CD14-positive monocyte (primary cell): ENCODE data around the gene NTRK2. TPM values are rescaled to one million over a fixed set of nuclear protein-coding genes. Genes with fewer than 3 reads are reported as not detected.

Experiments used
- DNase-seq, 3 donors: peaks; one replicate each; pipeline ENCODE4 v3.0.0-alpha.2; 2011 to 2022
- H2AFZ ChIP-seq: 2 replicates; pipeline ENCODE4 v1.6.0; 2012; ENCODE audit warnings: mild to moderate bottlenecking, low read depth, low read length, inconsistent platforms; ENCODE audit not compliant: insufficient read depth, poor library complexity, severe bottlenecking
- H3K27ac ChIP-seq, 2 donors: 1 replicate in 1 of 2; 2 replicates in 1 of 2; pipeline ENCODE4 v1.5.1; 2012 to 2013; ENCODE audit warnings: low read length in 2 of 2, control low read depth in 1 of 2, inconsistent platforms in 1 of 2, low read depth in 1 of 2, mild to moderate bottlenecking in 1 of 2
- H3K27me3 ChIP-seq, 2 donors: one replicate each; pipeline versions ENCODE4 v1.6.0 to v1.6.1; 2011 to 2013; ENCODE audit warnings: low read length in 2 of 2; ENCODE audit not compliant: control insufficient read depth in 2 of 2, insufficient read depth in 2 of 2
- H3K36me3 ChIP-seq, 2 donors: replicated peaks in 1 of 2; 1 replicate in 1 of 2; 2 replicates in 1 of 2; pipeline versions ENCODE4 v1.5.1 to v1.6.1; 2012 to 2013; ENCODE audit warnings: low read length in 2 of 2, control low read depth in 1 of 2, inconsistent platforms in 1 of 2, mild to moderate bottlenecking in 1 of 2; ENCODE audit not compliant: insufficient read depth in 2 of 2, control insufficient read depth in 1 of 2
- H3K4me1 ChIP-seq, 2 donors: 1 replicate in 1 of 2; 2 replicates in 1 of 2; pipeline versions ENCODE4 v1.5.1 to v1.6.1; 2012 to 2013; ENCODE audit warnings: low read length in 2 of 2, control low read depth in 1 of 2, inconsistent platforms in 1 of 2, mild to moderate bottlenecking in 1 of 2, moderate library complexity in 1 of 2; ENCODE audit not compliant: insufficient read depth in 2 of 2, control insufficient read depth in 1 of 2
- H3K4me2 ChIP-seq: replicated peaks from 2 replicates; pipeline ENCODE3; 2012; ENCODE audit warnings: low read length, moderate library complexity, mild to moderate bottlenecking; ENCODE audit not compliant: poor library complexity, severe bottlenecking; ENCODE audit errors: extremely low read depth
- H3K4me3 ChIP-seq, 3 experiments: fragments of 200-600 bp in 1 of 3; sonication (generic) in 1 of 3; replicated peaks in 1 of 3; 1 replicate in 2 of 3; 2 replicates in 1 of 3; pipeline ENCODE4 v1.5.1; 2011 to 2013; ENCODE audit warnings: low read length in 3 of 3, mild to moderate bottlenecking in 3 of 3, control low read depth in 2 of 3, low read depth in 2 of 3, inconsistent platforms in 1 of 3, moderate library complexity in 1 of 3
- H3K79me2 ChIP-seq: 2 replicates; pipeline ENCODE4 v1.6.0; 2012; ENCODE audit warnings: mild to moderate bottlenecking, control low read depth, inconsistent platforms, low read length, moderate library complexity; ENCODE audit not compliant: insufficient read depth
- H3K9ac ChIP-seq: 2 replicates; pipeline ENCODE4 v1.6.0; 2017; ENCODE audit warnings: low read length, mild to moderate bottlenecking; ENCODE audit not compliant: insufficient read depth, poor library complexity, severe bottlenecking
- H3K9me3 ChIP-seq, 2 donors: replicated peaks in 1 of 2; 1 replicate in 1 of 2; 2 replicates in 1 of 2; pipeline versions ENCODE4 v1.5.1 to v1.6.1; 2012 to 2013; ENCODE audit warnings: low read length in 2 of 2, control low read depth in 1 of 2; ENCODE audit not compliant: control insufficient read depth in 1 of 2, insufficient read depth in 1 of 2
- H4K20me1 ChIP-seq: 2 replicates; pipeline ENCODE4 v1.6.0; 2012; ENCODE audit warnings: mild to moderate bottlenecking, low read length, control low read depth, moderate library complexity; ENCODE audit not compliant: insufficient read depth
- H3K27ac Mint-ChIP-seq, 7 donors: one replicate each; pipeline ENCODE4 v1.8.0; 2020; ENCODE audit warnings: mild to moderate bottlenecking in 7 of 7, mixed read lengths in 7 of 7, moderate library complexity in 6 of 7, inconsistent platforms in 2 of 7
- H3K27me3 Mint-ChIP-seq, 3 donors: one replicate each; pipeline ENCODE4 v1.8.0; 2021 to 2022; ENCODE audit warnings: low read depth in 3 of 3, mild to moderate bottlenecking in 3 of 3, mixed read lengths in 3 of 3, moderate library complexity in 3 of 3, inconsistent platforms in 1 of 3
- H3K36me3 Mint-ChIP-seq, 2 donors: one replicate each; pipeline ENCODE4 v1.8.0; 2020; ENCODE audit warnings: mixed read lengths in 2 of 2, inconsistent platforms in 1 of 2, mild to moderate bottlenecking in 1 of 2
- H3K4me1 Mint-ChIP-seq: one replicate; pipeline ENCODE4 v1.8.0; 2020; ENCODE audit warnings: mild to moderate bottlenecking, mixed read lengths
- H3K4me3 Mint-ChIP-seq, 2 donors: one replicate each; pipeline ENCODE4 v1.8.0; 2020; ENCODE audit warnings: mild to moderate bottlenecking in 2 of 2, mixed read lengths in 2 of 2, moderate library complexity in 1 of 2
- H3K9me3 Mint-ChIP-seq, 7 donors: one replicate each; pipeline ENCODE4 v1.8.0; 2020 to 2022; ENCODE audit warnings: mixed read lengths in 7 of 7, mild to moderate bottlenecking in 6 of 7, moderate library complexity in 6 of 7, inconsistent platforms in 2 of 7
- WGBS: methylation state at CpG from one replicate; pipeline ENCODE4 v1.1.5; 2013; ENCODE audit warnings: missing lambda C conversion rate; ENCODE audit not compliant: insufficient coverage; 5-methylcytosine and 5-hydroxymethylcytosine counted together
- intact Hi-C, 2 donors: fragments of 100-400 bp; cut with micrococcal nuclease; formaldehyde crosslinking; loops; one replicate each; pipeline versions ENCODE4 v1.15.0 to v1.15.1; 2023
- polyA plus RNA-seq, 3 donors: library from polyadenylated mRNA; depleted of rRNA in 1 of 3; unstranded in 2 of 3; stranded (reverse) in 1 of 3; fragments of 300-500 nt in 2 of 3; fragments of >200 nt in 1 of 3; fragmentation: Illumina TruSeq in 2 of 3; gene quantifications; 1 replicate in 2 of 3; 2 replicates in 1 of 3; pipeline ENCODE4 v1.2.3, GENCODE V29; 2012 to 2021
- TF ChIP-seq, protein P1 (sequence below): fragments of 200-600 bp; IDR thresholded peaks from one replicate; pipeline ENCODE4 v1.8.0; 2022; ENCODE audit warnings: antibody characterized with exemption, mild to moderate bottlenecking

Gene NTRK2
- polyA plus RNA-seq, 3 donors: not detected

GRCh38 chr9:84955155-84955554 lies 285.6 kb downstream of the NTRK2 start:
- no peak overlapping the region for H3K27ac Mint-ChIP-seq
- intact Hi-C loops: loop anchor here in 1 of 2 donors (10.0 kb wide), 1 partner anchor 60 kb away; no protein-coding TSS in a partner anchor
- no peak overlapping the region for H3K4me3 ChIP-seq
- TF ChIP-seq, protein P1, sequence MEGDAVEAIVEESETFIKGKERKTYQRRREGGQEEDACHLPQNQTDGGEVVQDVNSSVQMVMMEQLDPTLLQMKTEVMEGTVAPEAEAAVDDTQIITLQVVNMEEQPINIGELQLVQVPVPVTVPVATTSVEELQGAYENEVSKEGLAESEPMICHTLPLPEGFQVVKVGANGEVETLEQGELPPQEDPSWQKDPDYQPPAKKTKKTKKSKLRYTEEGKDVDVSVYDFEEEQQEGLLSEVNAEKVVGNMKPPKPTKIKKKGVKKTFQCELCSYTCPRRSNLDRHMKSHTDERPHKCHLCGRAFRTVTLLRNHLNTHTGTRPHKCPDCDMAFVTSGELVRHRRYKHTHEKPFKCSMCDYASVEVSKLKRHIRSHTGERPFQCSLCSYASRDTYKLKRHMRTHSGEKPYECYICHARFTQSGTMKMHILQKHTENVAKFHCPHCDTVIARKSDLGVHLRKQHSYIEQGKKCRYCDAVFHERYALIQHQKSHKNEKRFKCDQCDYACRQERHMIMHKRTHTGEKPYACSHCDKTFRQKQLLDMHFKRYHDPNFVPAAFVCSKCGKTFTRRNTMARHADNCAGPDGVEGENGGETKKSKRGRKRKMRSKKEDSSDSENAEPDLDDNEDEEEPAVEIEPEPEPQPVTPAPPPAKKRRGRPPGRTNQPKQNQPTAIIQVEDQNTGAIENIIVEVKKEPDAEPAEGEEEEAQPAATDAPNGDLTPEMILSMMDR: no peak
- H3K27ac ChIP-seq: no peak overlapping the region
- no peaks in the 10 kb centered on the region for H4K20me1 ChIP-seq
- no peak overlapping the region for H3K4me2 ChIP-seq
- no peak overlapping the region for H3K9ac ChIP-seq
- no peaks in the 10 kb centered on the region for H3K27me3 ChIP-seq
- H3K4me3 Mint-ChIP-seq: no peak overlapping the region
- H3K9me3 ChIP-seq: no peaks in the 10 kb centered on the region
- no peak for DNase-seq
- no peaks in the 10 kb centered on the region for H3K36me3 Mint-ChIP-seq
- H3K4me1 ChIP-seq: no peaks in the 10 kb centered on the region
- H3K36me3 ChIP-seq: no peaks in the 10 kb centered on the region
- 97% methylated on average over 18 of the region's 18 CpGs for WGBS
- peaks cover 0 to 4% (median 0%) of the 10 kb centered on the region in 7 donors for H3K9me3 Mint-ChIP-seq
- no peak overlapping the region for H2AFZ ChIP-seq
- H3K27me3 Mint-ChIP-seq: peaks cover 3 to 12% (median 9%) of the 10 kb centered on the region in 3 donors
- H3K4me1 Mint-ChIP-seq: peaks cover 3% of the 10 kb centered on the region
- no peaks in the 10 kb centered on the region for H3K79me2 ChIP-seq

DNA sequence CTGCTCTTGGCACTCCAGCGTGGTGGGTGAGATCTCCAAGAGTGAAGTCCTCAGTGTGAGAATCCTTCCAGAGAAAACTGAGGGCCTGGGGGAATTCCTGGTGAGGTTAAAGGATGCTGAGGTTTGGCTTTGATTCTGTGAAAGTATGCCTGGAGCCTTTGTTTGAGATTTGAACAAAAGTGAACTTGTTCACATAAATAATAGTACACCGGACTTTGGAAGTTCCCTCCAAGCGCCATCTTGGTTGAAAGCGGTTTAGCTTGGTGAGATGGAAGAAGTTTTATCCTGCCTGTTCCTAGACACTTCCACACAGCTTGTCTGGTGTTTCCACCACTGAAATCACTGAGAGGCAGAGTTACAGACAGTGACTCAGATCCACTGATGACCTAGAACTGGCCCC lies 286.4 kb downstream of the NTRK2 start:
- intact Hi-C loops: loop anchor here in 1 of 2 donors (10.0 kb wide), 1 partner anchor 59 kb away; no protein-coding TSS in a partner anchor
- H3K4me3 Mint-ChIP-seq: no peak overlapping the region
- Histone ChIP-seq H3K36me3 (no peaks in the 10 kb centered on the region), H3K4me1 (no peaks in the 10 kb centered on the region), H3K9me3 (no peaks in the 10 kb centered on the region), H3K9ac (no peak overlapping the region), H3K79me2 (no peaks in the 10 kb centered on the region), H3K4me3 (no peak overlapping the region), H3K4me2 (no peak overlapping the region), H4K20me1 (no peaks in the 10 kb centered on the region), H3K27ac (no peak overlapping the region), H3K27me3 (no peaks in the 10 kb centered on the region), H2AFZ (no peak overlapping the region)
- H3K27me3 Mint-ChIP-seq: peaks cover 3 to 12% (median 9%) of the 10 kb centered on the region in 3 donors
- no peak overlapping the region for H3K27ac Mint-ChIP-seq
- TF ChIP-seq, protein P1: no peak
- no peak for DNase-seq
- 100% methylated on average over 1 of the region's 4 CpGs for WGBS
- peaks cover 3% of the 10 kb centered on the region for H3K4me1 Mint-ChIP-seq
- H3K36me3 Mint-ChIP-seq: no peaks in the 10 kb centered on the region
- H3K9me3 Mint-ChIP-seq: peaks cover 0 to 4% (median 0%) of the 10 kb centered on the region in 7 donors
